ENCODE results near the gene CEACAM16. TPM values are rescaled to one million over a fixed set of nuclear protein-coding genes. Genes with fewer than 3 reads are reported as not detected.

CEACAM16 gene
- total and polyA plus RNA-seq, 9 of the 15 experiments (the other 6 are each of a cell fraction or from before 2014, with no cell fraction given), result not detected

DNA sequence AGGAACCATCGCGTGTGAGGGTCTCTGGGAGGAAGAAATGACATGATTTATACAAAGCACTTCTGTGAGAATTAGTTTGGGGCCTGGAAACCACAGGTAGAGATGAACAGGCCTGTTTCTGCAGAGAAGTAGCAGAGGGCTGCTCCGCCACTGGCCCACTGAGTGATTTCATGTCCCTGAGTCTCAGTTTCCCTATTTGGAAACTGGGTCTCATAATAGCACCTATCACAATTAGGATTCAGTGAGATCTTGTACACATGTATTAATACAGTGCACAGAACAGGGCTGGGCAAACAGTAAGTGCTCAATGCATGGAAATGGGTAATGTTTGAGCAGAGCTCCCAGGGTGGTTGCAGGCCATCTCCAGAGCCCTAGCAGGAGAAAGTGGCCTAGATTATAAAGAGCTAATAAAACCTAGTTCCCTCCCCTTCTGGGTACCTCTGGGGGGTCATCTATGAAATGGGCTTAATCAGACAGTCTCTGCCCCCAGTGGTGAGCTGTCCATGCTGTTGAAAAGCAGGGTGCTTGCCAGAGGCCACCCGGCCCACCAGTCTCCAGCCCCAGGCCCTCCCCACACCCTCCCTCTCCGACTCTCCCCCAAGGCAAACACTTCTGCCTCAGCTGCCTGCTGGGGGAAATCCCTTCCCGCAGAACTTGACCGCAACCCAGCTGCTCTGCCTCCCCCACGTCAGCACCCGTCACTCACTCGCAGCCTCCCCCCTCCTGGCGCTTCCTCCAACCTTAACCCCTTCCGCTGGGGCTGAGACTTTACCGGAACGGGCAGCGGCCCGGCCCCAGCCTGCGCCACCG, 54.1 kb downstream of the CEACAM16 start (continued):
- TF ChIP-seq, protein P1, sequence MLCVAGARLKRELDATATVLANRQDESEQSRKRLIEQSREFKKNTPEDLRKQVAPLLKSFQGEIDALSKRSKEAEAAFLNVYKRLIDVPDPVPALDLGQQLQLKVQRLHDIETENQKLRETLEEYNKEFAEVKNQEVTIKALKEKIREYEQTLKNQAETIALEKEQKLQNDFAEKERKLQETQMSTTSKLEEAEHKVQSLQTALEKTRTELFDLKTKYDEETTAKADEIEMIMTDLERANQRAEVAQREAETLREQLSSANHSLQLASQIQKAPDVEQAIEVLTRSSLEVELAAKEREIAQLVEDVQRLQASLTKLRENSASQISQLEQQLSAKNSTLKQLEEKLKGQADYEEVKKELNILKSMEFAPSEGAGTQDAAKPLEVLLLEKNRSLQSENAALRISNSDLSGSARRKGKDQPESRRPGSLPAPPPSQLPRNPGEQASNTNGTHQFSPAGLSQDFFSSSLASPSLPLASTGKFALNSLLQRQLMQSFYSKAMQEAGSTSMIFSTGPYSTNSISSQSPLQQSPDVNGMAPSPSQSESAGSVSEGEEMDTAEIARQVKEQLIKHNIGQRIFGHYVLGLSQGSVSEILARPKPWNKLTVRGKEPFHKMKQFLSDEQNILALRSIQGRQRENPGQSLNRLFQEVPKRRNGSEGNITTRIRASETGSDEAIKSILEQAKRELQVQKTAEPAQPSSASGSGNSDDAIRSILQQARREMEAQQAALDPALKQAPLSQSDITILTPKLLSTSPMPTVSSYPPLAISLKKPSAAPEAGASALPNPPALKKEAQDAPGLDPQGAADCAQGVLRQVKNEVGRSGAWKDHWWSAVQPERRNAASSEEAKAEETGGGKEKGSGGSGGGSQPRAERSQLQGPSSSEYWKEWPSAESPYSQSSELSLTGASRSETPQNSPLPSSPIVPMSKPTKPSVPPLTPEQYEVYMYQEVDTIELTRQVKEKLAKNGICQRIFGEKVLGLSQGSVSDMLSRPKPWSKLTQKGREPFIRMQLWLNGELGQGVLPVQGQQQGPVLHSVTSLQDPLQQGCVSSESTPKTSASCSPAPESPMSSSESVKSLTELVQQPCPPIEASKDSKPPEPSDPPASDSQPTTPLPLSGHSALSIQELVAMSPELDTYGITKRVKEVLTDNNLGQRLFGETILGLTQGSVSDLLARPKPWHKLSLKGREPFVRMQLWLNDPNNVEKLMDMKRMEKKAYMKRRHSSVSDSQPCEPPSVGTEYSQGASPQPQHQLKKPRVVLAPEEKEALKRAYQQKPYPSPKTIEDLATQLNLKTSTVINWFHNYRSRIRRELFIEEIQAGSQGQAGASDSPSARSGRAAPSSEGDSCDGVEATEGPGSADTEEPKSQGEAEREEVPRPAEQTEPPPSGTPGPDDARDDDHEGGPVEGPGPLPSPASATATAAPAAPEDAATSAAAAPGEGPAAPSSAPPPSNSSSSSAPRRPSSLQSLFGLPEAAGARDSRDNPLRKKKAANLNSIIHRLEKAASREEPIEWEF (CRISPR knock-in tag; IDR thresholded peaks at IDR 0.05), result no peak
- TF ChIP-seq, protein P2, sequence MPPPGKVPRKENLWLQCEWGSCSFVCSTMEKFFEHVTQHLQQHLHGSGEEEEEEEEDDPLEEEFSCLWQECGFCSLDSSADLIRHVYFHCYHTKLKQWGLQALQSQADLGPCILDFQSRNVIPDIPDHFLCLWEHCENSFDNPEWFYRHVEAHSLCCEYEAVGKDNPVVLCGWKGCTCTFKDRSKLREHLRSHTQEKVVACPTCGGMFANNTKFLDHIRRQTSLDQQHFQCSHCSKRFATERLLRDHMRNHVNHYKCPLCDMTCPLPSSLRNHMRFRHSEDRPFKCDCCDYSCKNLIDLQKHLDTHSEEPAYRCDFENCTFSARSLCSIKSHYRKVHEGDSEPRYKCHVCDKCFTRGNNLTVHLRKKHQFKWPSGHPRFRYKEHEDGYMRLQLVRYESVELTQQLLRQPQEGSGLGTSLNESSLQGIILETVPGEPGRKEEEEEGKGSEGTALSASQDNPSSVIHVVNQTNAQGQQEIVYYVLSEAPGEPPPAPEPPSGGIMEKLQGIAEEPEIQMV (tag; conservative IDR thresholded peaks at IDR 0.05; ENCODE audit: low read depth), result no peak
- TF ChIP-seq SRSF7 (optimal IDR thresholded peaks at IDR 0.05; ENCODE audit: low read depth, low read length) (no peak), ASH1L (IDR thresholded peaks at IDR 0.05; ENCODE audit: borderline replicate concordance, low read depth, partially characterized antibody) (no peak), CBFA2T3 (IDR thresholded peaks at IDR 0.05) (peak; percentile 94), SMARCC2 (IDR thresholded peaks at IDR 0.05; ENCODE audit: low read depth) (peak; percentile 53; the same call in 1 of the 2 replicates), KHSRP (IDR thresholded peaks at IDR 0.05) (peak; percentile 57; the same call in 1 of the 2 replicates)
- TF ChIP-seq, protein P3, sequence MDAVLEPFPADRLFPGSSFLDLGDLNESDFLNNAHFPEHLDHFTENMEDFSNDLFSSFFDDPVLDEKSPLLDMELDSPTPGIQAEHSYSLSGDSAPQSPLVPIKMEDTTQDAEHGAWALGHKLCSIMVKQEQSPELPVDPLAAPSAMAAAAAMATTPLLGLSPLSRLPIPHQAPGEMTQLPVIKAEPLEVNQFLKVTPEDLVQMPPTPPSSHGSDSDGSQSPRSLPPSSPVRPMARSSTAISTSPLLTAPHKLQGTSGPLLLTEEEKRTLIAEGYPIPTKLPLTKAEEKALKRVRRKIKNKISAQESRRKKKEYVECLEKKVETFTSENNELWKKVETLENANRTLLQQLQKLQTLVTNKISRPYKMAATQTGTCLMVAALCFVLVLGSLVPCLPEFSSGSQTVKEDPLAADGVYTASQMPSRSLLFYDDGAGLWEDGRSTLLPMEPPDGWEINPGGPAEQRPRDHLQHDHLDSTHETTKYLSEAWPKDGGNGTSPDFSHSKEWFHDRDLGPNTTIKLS (IDR thresholded peaks at IDR 0.05; ENCODE audit: borderline replicate concordance, low read depth), result no peak; the same call in 1 of the 2 replicates
- TF ChIP-seq, protein P4, sequence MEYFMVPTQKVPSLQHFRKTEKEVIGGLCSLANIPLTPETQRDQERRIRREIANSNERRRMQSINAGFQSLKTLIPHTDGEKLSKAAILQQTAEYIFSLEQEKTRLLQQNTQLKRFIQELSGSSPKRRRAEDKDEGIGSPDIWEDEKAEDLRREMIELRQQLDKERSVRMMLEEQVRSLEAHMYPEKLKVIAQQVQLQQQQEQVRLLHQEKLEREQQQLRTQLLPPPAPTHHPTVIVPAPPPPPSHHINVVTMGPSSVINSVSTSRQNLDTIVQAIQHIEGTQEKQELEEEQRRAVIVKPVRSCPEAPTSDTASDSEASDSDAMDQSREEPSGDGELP (CRISPR knock-in tag; IDR thresholded peaks at IDR 0.05; ENCODE audit: borderline replicate concordance), result peak; percentile 100
- TF ChIP-seq, protein P5, sequence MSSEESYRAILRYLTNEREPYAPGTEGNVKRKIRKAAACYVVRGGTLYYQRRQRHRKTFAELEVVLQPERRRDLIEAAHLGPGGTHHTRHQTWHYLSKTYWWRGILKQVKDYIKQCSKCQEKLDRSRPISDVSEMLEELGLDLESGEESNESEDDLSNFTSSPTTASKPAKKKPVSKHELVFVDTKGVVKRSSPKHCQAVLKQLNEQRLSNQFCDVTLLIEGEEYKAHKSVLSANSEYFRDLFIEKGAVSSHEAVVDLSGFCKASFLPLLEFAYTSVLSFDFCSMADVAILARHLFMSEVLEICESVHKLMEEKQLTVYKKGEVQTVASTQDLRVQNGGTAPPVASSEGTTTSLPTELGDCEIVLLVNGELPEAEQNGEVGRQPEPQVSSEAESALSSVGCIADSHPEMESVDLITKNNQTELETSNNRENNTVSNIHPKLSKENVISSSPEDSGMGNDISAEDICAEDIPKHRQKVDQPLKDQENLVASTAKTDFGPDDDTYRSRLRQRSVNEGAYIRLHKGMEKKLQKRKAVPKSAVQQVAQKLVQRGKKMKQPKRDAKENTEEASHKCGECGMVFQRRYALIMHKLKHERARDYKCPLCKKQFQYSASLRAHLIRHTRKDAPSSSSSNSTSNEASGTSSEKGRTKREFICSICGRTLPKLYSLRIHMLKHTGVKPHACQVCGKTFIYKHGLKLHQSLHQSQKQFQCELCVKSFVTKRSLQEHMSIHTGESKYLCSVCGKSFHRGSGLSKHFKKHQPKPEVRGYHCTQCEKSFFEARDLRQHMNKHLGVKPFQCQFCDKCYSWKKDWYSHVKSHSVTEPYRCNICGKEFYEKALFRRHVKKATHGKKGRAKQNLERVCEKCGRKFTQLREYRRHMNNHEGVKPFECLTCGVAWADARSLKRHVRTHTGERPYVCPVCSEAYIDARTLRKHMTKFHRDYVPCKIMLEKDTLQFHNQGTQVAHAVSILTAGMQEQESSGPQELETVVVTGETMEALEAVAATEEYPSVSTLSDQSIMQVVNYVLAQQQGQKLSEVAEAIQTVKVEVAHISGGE (CRISPR knock-in tag; IDR thresholded peaks at IDR 0.05), result peak in 1 of 3 experiments; percentile 81; a peak in 1 of 6 replicates
- TF ChIP-seq, protein P6, sequence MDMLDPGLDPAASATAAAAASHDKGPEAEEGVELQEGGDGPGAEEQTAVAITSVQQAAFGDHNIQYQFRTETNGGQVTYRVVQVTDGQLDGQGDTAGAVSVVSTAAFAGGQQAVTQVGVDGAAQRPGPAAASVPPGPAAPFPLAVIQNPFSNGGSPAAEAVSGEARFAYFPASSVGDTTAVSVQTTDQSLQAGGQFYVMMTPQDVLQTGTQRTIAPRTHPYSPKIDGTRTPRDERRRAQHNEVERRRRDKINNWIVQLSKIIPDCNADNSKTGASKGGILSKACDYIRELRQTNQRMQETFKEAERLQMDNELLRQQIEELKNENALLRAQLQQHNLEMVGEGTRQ (CRISPR knock-in tag; IDR thresholded peaks at IDR 0.05), result no peak
